RCC 7860 (cell line): ENCODE data around the gene RAB3A.

ENCODE experiments used
- DNase-seq: peaks from one replicate; pipeline ENCODE4 v3.0.0-alpha.2; 2015; ENCODE audit warnings: low spot score
- FAIRE-seq: peaks from 2 replicates; lab custom pipeline; 2012; peaks lifted over from hg19 to GRCh38; lab: Jason Lieb, UNC

Gene RAB3A

DNA sequence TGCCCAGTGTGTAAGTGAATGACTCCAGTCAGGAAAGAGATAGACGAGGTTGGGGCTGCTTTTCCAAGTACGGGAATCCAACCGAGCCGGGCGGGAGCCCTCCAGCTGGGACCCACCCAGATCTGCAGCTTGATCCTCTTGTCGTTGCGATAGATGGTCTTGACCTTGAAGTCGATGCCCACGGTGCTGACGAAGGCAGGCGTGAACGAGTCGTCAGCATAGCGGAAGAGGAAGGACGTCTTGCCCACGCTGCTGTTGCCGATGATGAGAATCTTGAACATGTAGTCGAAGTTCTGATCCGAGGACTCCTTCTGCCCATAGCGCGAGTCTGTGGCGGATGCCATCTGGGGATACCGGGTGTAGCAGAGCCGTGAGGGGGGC, 1.5 kb downstream of the RAB3A start:
- no peak for FAIRE-seq

GRCh38 chr19:18198374-18198773, 5.5 kb downstream of the RAB3A start:
- FAIRE-seq (no peak), DNase-seq (no peak)

More for the DNA sequence above, 1.5 kb downstream of the RAB3A start:
- no peak for DNase-seq

GRCh38 chr19:18197941-18198340, 5.9 kb downstream of the RAB3A start:
- DNase-seq (no peak), FAIRE-seq (no peak)

- no peak for FAIRE-seq
Measured at GRCh38 chr19:18197306-18197705, 6.5 kb downstream of the RAB3A start.

GRCh38 chr19:18196511-18196845, 7.4 kb downstream of the RAB3A start:
- FAIRE-seq (no peak), DNase-seq (no peak)

More at GRCh38 chr19:18197306-18197705, 6.5 kb downstream of the RAB3A start:
- no peak for DNase-seq

DNA sequence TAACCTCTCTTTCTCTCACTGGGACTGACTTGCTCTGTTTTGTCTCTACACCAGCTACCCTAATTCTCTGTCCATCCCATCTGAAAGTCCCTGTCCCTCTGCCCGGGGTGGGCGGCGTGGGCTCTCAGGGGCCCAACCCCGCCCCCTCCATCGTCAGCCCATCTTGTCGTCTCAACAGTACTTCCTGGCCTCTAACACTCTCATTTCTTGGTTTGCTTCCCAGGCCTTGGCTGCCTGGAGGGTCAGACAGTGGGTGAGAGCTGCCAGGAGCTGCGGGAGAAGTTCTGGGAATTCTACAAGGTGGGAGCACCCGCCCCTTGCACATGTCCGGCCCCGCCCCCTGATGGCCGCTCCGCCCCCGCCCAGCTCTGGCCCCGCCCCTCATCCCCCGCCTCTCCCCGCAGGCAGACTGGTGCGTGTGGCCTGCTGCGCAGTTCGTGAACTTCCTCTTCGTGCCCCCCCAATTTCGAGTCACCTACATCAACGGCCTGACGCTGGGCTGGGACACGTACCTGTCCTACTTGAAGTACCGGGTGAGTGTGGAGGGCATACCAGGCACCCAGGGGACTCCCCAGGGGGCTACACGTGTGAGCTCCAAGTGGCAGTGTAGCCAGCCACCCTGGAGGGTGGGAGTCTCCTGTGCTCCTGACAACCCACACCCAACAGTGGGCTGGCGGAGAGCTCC, 9.1 kb downstream of the RAB3A start:
- DNase-seq, result no peak
- no peak for FAIRE-seq

DNA sequence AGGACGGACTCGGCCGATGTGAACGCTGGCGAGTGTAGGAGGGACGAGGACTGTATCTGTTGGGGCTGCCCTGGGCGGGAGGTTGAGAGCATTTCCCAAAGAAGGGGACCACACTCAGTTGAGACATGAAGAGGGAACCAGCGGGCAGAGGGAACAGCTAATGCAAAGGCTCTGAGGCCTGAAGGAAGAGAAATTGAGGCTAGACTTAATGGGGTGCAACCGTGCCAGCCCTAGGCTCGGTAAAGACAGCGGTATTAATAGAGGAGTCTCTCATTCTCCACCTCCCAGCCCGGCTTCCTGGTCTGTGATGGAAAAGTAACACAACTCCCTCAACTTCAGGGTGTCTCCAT, 9.7 kb downstream of the RAB3A start:
- no peak for DNase-seq

DNA sequence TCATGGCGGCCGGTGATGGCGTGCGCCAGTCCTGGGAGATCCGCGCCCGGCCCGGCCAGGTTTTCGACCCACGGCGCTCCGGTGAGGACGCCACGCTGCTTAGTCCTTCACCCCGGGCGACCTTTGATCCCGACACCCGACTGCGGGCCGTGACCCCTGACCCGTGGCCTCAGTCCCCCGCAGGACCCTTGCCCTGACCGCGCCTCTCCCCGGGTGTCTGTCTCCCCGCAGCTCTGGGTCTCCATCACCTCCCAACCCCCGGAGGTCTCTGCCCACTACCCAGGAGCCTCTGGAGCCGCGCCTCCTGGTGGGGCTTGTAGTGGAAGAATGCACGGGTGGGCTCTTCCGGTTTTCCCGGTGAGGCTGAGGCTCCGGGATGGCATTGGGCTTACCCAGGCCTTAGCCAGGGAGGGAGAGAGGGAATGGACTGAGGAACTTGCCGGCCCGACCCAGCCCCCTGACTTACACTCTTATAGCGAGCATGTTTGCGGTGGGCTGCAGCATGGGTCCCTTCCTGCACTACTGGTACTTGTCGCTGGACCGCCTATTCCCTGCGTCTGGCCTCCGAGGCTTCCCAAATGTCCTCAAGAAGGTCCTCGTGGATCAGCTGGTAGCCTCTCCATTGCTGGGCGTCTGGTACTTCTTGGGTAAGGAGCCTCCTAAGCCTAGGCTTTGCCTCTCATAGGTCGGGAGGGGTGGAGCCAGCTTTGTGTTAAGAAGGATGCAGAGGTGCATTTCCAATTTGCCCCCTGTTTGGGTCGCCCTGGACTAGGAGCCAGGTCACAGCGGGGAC, 10.3 kb downstream of the RAB3A start:
- DNase-seq (no peak), FAIRE-seq (no peak)

More for the DNA sequence above, 9.7 kb downstream of the RAB3A start:
- FAIRE-seq, result no peak

- FAIRE-seq (peak; percentile 95), DNase-seq (peak; percentile 99)
Measured at GRCh38 chr19:18192673-18193387, 11.0 kb downstream of the RAB3A start, which contains the start of gene MPV17L2. TSS of gene MPV17L2 (plus strand) at chr19:18193218. CDS start at chr19:18193282, 64 bp downstream.

- DNase-seq, result no peak
Measured at GRCh38 chr19:18191640-18192062, 12.2 kb downstream of the RAB3A start.

GRCh38 chr19:18190278-18190677, 13.6 kb downstream of the RAB3A start:
- DNase-seq (no peak), FAIRE-seq (no peak)

More at GRCh38 chr19:18191640-18192062, 12.2 kb downstream of the RAB3A start:
- no peak for FAIRE-seq

GRCh38 chr19:18185538-18185937, 18.3 kb downstream of the RAB3A start:
- no peak for FAIRE-seq
- DNase-seq, result no peak

DNA sequence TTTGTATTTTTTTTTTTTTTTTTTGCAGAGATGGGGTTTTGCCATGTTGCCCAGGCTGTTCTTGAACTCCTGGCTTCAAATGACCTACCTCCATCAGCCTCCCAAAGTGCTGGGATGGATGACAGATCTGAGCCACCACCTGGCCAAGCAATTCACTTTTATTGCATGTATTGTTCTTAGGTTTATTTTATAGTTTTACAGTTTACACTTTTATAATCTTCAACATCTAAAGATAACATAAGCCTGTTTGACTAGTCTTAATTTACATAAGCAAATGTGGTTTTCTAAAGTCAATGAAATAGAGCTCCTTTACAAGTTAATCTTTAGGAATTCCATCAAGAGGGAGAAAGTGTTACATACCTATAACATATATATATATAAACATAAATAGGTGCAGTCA, 20.3 kb downstream of the RAB3A start:
- DNase-seq, result no peak
- no peak for FAIRE-seq

- FAIRE-seq, result no peak
- DNase-seq, result no peak
Measured at GRCh38 chr19:18179957-18180356, 23.9 kb downstream of the RAB3A start.

DNA sequence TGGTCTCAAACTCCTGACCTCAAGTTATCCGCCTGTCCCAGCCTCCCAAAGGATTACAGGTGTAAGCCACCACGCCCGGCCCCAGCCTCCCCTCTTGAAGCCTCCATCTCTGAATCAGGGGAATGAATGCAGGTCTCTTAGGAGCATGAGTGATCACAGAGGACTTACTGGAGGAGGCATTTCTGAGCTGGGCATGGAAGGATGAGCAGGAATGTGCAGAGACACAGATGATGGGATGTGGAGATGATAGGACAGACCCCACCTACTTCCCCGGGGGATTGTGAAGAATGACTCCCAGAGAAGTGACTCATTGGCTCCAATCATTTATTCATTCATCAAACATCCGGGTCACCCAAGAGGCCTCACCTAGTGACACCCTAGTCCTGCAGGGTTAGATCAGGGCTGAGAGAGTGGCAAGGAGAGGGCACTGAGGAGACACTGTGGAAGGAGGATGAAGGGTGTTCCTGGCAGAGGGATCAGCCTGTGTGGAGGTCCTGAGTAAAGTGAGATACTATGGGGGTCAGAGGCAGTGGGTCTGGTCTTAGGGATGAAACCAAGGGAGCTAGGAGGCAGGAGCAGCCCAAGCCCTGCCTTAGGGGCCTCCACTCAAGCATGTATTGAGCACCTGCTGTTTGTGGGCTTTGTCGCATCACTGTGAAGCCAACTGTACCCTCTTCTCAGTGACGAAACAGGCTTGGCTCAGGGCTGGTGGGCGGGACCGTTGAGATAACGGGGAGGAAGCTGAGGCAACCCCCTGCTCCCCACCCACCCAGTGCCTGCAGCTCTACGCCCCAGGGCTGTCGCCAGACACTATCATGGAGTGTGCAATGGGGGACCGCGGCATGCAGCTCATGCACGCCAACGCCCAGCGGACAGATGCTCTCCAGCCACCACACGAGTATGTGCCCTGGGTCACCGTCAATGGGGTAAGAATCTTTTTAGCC, 27.2 kb downstream of the RAB3A start:
- FAIRE-seq (no peak), DNase-seq (peak; percentile 10)

DNA sequence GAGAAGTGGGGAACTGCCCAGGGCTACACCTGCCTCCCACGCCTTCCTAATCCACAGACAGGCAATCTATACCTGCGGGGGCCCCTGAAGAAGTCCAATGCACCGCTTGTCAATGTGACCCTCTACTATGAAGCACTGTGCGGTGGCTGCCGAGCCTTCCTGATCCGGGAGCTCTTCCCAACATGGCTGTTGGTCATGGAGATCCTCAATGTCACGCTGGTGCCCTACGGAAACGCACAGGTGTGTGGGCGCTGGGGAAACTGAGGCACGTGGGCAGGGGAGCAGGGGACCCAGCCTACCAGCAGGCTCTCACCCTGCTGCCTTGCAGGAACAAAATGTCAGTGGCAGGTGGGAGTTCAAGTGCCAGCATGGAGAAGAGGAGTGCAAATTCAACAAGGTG, 28.9 kb downstream of the RAB3A start:
- DNase-seq (no peak), FAIRE-seq (no peak)

- DNase-seq (no peak), FAIRE-seq (no peak)
Measured at GRCh38 chr19:18173572-18174288, 30.1 kb downstream of the RAB3A start, which contains the start of gene IFI30. TSS of gene IFI30 (plus strand) at chr19:18173813. CDS start at chr19:18173842, 29 bp downstream.

- no peak for DNase-seq
- no peak for FAIRE-seq
Measured at GRCh38 chr19:18173054-18173571, 30.7 kb downstream of the RAB3A start.

GRCh38 chr19:18172331-18173053, 31.4 kb downstream of the RAB3A start:
- no peak for FAIRE-seq
- DNase-seq, result no peak
